Measurements from ENCODE around the gene ATP8A2. TPM values are rescaled to one million over a fixed set of nuclear protein-coding genes. Genes with fewer than 3 reads are reported as not detected.

The ATP8A2 gene
- total RNA-seq: 1 to 10 TPM; 1.2 to 2.2 (median 1.3) TPM
- polyA plus RNA-seq: under 1 TPM in 2 of 3 donors, not detected in 1; under 0.01 to 0.69 TPM

GRCh38 chr13:25371875-25372283 lies at the start of gene ATP8A2:
Gene ATP8A2 (plus strand): TSS chr13:25371974. CDS start chr13:25372213, 239 bp downstream.
- WGBS, 2 donors: 1% methylated on average over 58 of the region's 58 CpGs
- no peak for DNase-seq
- peaks cover 0 to 9% (median 8%) of the 10 kb centered on the region in 4 donors for H3K4me1 ChIP-seq
- TF ChIP-seq POLR2AphosphoS5 (IDR thresholded peaks at IDR 0.05) (no peak), CTCF (IDR thresholded peaks at IDR 0.05) (no peak), POLR2A (IDR thresholded peaks at IDR 0.05) (no peak), EP300 (IDR thresholded peaks at IDR 0.05) (no peak)
- intact Hi-C loops (cut with DNase I): no loop called here
- peaks cover 5 to 64% (median 29%) of the 10 kb centered on the region in 3 donors for H3K27me3 ChIP-seq
- peak within 1 kb of the TSS in 3 of 4 donors; percentile 16 to 44 (median 39) for H3K4me3 ChIP-seq
- no peaks in the 10 kb centered on the region for H3K36me3 ChIP-seq
- no peak within 1 kb of the TSS for H3K27ac ChIP-seq
- H3K9me3 ChIP-seq: no peaks in the 10 kb centered on the region

GRCh38 chr13:25324100-25324499 lies 47.7 kb upstream of the ATP8A2 start:
- intact Hi-C loops (cut with DNase I): loop anchor here (10.0 kb wide), 1 partner anchor 59 kb away; no protein-coding TSS in a partner anchor
- DNase-seq: no peak
- Histone ChIP-seq H3K4me1 (no peaks in the 10 kb centered on the region), H3K4me3 (no peak overlapping the region), H3K27ac (no peak overlapping the region), H3K9me3 (no peaks in the 10 kb centered on the region), H3K27me3 (no peaks in the 10 kb centered on the region), H3K36me3 (peaks cover 12 to 98% (median 40%) of the 10 kb centered on the region in 4 donors)
- WGBS, 2 donors: 83 to 91% methylated on average over 2 of the region's 2 CpGs
- no peak for TF ChIP-seq EP300 (IDR thresholded peaks at IDR 0.05)
- no peak for TF ChIP-seq POLR2AphosphoS5 (IDR thresholded peaks at IDR 0.05)
- no peak for TF ChIP-seq POLR2A (IDR thresholded peaks at IDR 0.05)
- no peak for TF ChIP-seq CTCF (IDR thresholded peaks at IDR 0.05)

GRCh38 chr13:25329706-25330105 lies 42.1 kb upstream of the ATP8A2 start:
- WGBS, 2 donors: 98% methylated on average over 4 of the region's 4 CpGs
- intact Hi-C loops (cut with DNase I): loop anchor here (10.0 kb wide), 1 partner anchor 65 kb away; no protein-coding TSS in a partner anchor
- no peaks in the 10 kb centered on the region for H3K27me3 ChIP-seq
- no peak overlapping the region for H3K4me3 ChIP-seq
- H3K9me3 ChIP-seq: no peaks in the 10 kb centered on the region
- TF ChIP-seq POLR2AphosphoS5 (IDR thresholded peaks at IDR 0.05): no peak
- TF ChIP-seq EP300 (IDR thresholded peaks at IDR 0.05): no peak
- TF ChIP-seq POLR2A (IDR thresholded peaks at IDR 0.05): no peak
- no peak overlapping the region for H3K27ac ChIP-seq
- H3K36me3 ChIP-seq: peaks cover 12 to 97% (median 28%) of the 10 kb centered on the region in 4 donors
- no peaks in the 10 kb centered on the region for H3K4me1 ChIP-seq
- no peak for DNase-seq

- peaks cover 5 to 98% (median 23%) of the 10 kb centered on the region in 4 donors for H3K36me3 ChIP-seq
- TF ChIP-seq POLR2AphosphoS5 (IDR thresholded peaks at IDR 0.05): no peak
- H3K27me3 ChIP-seq: no peaks in the 10 kb centered on the region
- no peak overlapping the region for H3K4me3 ChIP-seq
- H3K27ac ChIP-seq: no peak overlapping the region
- no peaks in the 10 kb centered on the region for H3K9me3 ChIP-seq
- no peak for DNase-seq
- no peaks in the 10 kb centered on the region for H3K4me1 ChIP-seq
- WGBS, 2 donors: 90 to 96% methylated on average over 1 of the region's 1 CpG
- intact Hi-C loops (cut with DNase I): no loop called here
Observed at GRCh38 chr13:25330541-25330940, 41.2 kb upstream of the ATP8A2 start.

GRCh38 chr13:25335856-25336255 lies 35.9 kb upstream of the ATP8A2 start:
- Histone ChIP-seq H3K4me1 (no peaks in the 10 kb centered on the region), H3K4me3 (no peak overlapping the region), H3K36me3 (peaks cover 0 to 86% (median 10%) of the 10 kb centered on the region in 4 donors), H3K9me3 (no peaks in the 10 kb centered on the region), H3K27ac (no peak overlapping the region), H3K27me3 (no peaks in the 10 kb centered on the region)
- no peak for DNase-seq
- TF ChIP-seq POLR2AphosphoS5 (IDR thresholded peaks at IDR 0.05) (no peak), CTCF (IDR thresholded peaks at IDR 0.05) (no peak), POLR2A (IDR thresholded peaks at IDR 0.05) (no peak), EP300 (IDR thresholded peaks at IDR 0.05) (no peak)
- intact Hi-C loops (cut with DNase I): no loop called here
- WGBS, 2 donors: 68 to 73% methylated on average over 3 of the region's 3 CpGs

GRCh38 chr13:25345576-25345975 lies 26.2 kb upstream of the ATP8A2 start:
- intact Hi-C loops (cut with DNase I): no loop called here
- Histone ChIP-seq H3K36me3 (peaks cover 0 to 5% (median 0%) of the 10 kb centered on the region in 4 donors), H3K9me3 (no peaks in the 10 kb centered on the region), H3K27me3 (no peaks in the 10 kb centered on the region), H3K27ac (no peak overlapping the region), H3K4me1 (no peaks in the 10 kb centered on the region), H3K4me3 (no peak overlapping the region)
- WGBS, 2 donors: 92 to 97% methylated on average over 2 of the region's 2 CpGs
- TF ChIP-seq POLR2A (IDR thresholded peaks at IDR 0.05): no peak
- TF ChIP-seq EP300 (IDR thresholded peaks at IDR 0.05): no peak
- TF ChIP-seq CTCF (IDR thresholded peaks at IDR 0.05): no peak
- no peak for TF ChIP-seq POLR2AphosphoS5 (IDR thresholded peaks at IDR 0.05)
- no peak for DNase-seq
